Right lobe of liver (tissue), 6 donors: ENCODE results near the gene FAM168A. TPM values are rescaled to one million over a fixed set of nuclear protein-coding genes. Genes with fewer than 3 reads are reported as not detected.

Experiments used
- ATAC-seq, 4 donors: fragments of 200-7000 bp; cut with Tn5 transposase; one replicate each; pipeline ENCODE4 v1.9.1; 2020; ENCODE audit warnings: mild to moderate bottlenecking in 4 of 4, moderate library complexity in 4 of 4
- DNase-seq, 3 donors: peaks; one replicate each; pipeline ENCODE4 v3.0.0-alpha.2; 2020
- H3K27ac ChIP-seq, 3 donors: fragments of 200-600 bp; one replicate each; pipeline ENCODE4 v1.8.0; 2022
- H3K27me3 ChIP-seq, 2 donors: fragments of 200-600 bp; one replicate each; pipeline ENCODE4 v1.8.0; 2022
- H3K36me3 ChIP-seq, 4 donors: fragments of 200-600 bp; sonication (generic) in 1 of 4; one replicate each; pipeline versions ENCODE4 v1.5.1 to v1.8.0; 2017 to 2022; ENCODE audit warnings: control low read depth in 1 of 4
- H3K4me1 ChIP-seq, 4 donors: fragments of 200-600 bp; sonication (generic) in 1 of 4; one replicate each; pipeline versions ENCODE4 v1.5.1 to v1.8.0; 2017 to 2022; ENCODE audit warnings: control low read depth in 1 of 4
- H3K4me3 ChIP-seq, 3 donors: fragments of 200-600 bp; one replicate each; pipeline ENCODE4 v1.8.0; 2022
- H3K9me3 ChIP-seq, 4 donors: fragments of 200-600 bp; sonication (generic) in 1 of 4; one replicate each; pipeline versions ENCODE4 v1.5.1 to v1.8.0; 2017 to 2022; ENCODE audit warnings: control low read depth in 1 of 4
- CTCF ChIP-seq, 4 donors: fragments of 200-600 bp in 3 of 4; fragments of 450-650 bp in 1 of 4; IDR thresholded peaks; one replicate each; pipeline versions ENCODE4 v1.5.1 to v1.8.0; 2016 to 2022; ENCODE audit warnings: antibody characterized with exemption in 4 of 4, mild to moderate bottlenecking in 2 of 4
- POLR2A ChIP-seq: fragments of 450-650 bp; IDR thresholded peaks from one replicate; pipeline ENCODE4 v1.6.1; 2017; ENCODE audit warnings: antibody characterized with exemption, mild to moderate bottlenecking
- WGBS: methylation state at CpG from one replicate; pipeline ENCODE4 v1.1.6; 2018; ENCODE audit warnings: low coverage, low lambda C conversion rate; ENCODE audit not compliant: insufficient coverage; ENCODE audit errors: missing lambda C conversion rate; 5-methylcytosine and 5-hydroxymethylcytosine counted together
- intact Hi-C, 2 donors: fragments of 100-400 bp; cut with DNase I; formaldehyde crosslinking; loops; one replicate each; pipeline versions ENCODE4 v1.11.2 to v1.14.1; 2022
- total RNA-seq, 6 experiments: library from RNA; depleted of rRNA in 2 of 6; stranded (reverse); fragments of >200 nt in 2 of 6; fragmentation: NEBNext Ultra II Directional in 3 of 6; extraction: Animal tissue kit (Norgen Biotek cat#: 25700) in 3 of 6; gene quantifications; one replicate each; pipeline versions ENCODE4 v1.1.0 to v1.2.4, GENCODE V29; 2016 to 2023
- donor health status: DM: no; HTN: yes; CAD: no.
- donor health status: DM: no; HTN: no; CAD: no.
- donor health status: DM: no; HTN: no; CAD: no.
- donor health status: DM: no; HTN: yes; CAD: no.
- donor health status: DM: no; HTN: yes; CAD: no.

Gene FAM168A
- total RNA-seq, 6 experiments from 2014 or later: 13.0 to 21.5 (median 15.9) TPM

GRCh38 chr11:73612601-73613140, 14.8 kb upstream of the FAM168A start:
- Histone ChIP-seq H3K4me1 (no peaks in the 10 kb centered on the region), H3K36me3 (no peaks in the 10 kb centered on the region), H3K27ac (no peak overlapping the region), H3K4me3 (no peak overlapping the region), H3K27me3 (no peaks in the 10 kb centered on the region), H3K9me3 (peaks cover 0 to 3% (median 0%) of the 10 kb centered on the region in 4 donors)
- WGBS: 75% methylated on average over 5 of the region's 5 CpGs
- TF ChIP-seq CTCF (IDR thresholded peaks at IDR 0.05): no peak
- no peak for TF ChIP-seq POLR2A
- DNase-seq: no peak
- no peak for ATAC-seq
- intact Hi-C loops: no loop called here

GRCh38 chr11:73598719-73599379, 937 bp upstream of the FAM168A start:
- peak overlapping the region; percentile 52 to 71 (median 67) for H3K27ac ChIP-seq
- TF ChIP-seq POLR2A (no peak), CTCF (IDR thresholded peaks at IDR 0.05) (no peak)
- DNase-seq (no peak), ATAC-seq (no peak)
- H3K36me3 ChIP-seq: no peaks in the 10 kb centered on the region
- 23% methylated on average over 19 of the region's 20 CpGs for WGBS
- H3K27me3 ChIP-seq: no peaks in the 10 kb centered on the region
- H3K4me1 ChIP-seq: peaks cover 0 to 5% (median 2%) of the 10 kb centered on the region in 4 donors
- H3K4me3 ChIP-seq: peak overlapping the region; percentile 85 to 95 (median 92)
- H3K9me3 ChIP-seq: no peaks in the 10 kb centered on the region
- intact Hi-C loops: no loop called here

- DNase-seq: no peak
- intact Hi-C loops: no loop called here
Observed at GRCh38 chr11:73597336-73597955, 466 bp downstream of the FAM168A start.

GRCh38 chr11:73596547-73596946, 1.4 kb downstream of the FAM168A start:
- Histone ChIP-seq H3K4me3 (no peak overlapping the region), H3K27ac (no peak overlapping the region), H3K27me3 (no peaks in the 10 kb centered on the region), H3K4me1 (peaks cover 0 to 5% (median 2%) of the 10 kb centered on the region in 4 donors), H3K36me3 (no peaks in the 10 kb centered on the region), H3K9me3 (no peaks in the 10 kb centered on the region)
- ATAC-seq (no peak), DNase-seq (no peak)
- WGBS: 90% methylated on average over 2 of the region's 2 CpGs
- TF ChIP-seq POLR2A: no peak
- no peak for TF ChIP-seq CTCF (IDR thresholded peaks at IDR 0.05)
- intact Hi-C loops: no loop called here

More at GRCh38 chr11:73597336-73597955, 466 bp downstream of the FAM168A start:
- no peaks in the 10 kb centered on the region for H3K36me3 ChIP-seq
- peaks cover 0 to 5% (median 2%) of the 10 kb centered on the region in 4 donors for H3K4me1 ChIP-seq
- H3K27me3 ChIP-seq: no peaks in the 10 kb centered on the region
- peak overlapping the region; percentile 56 to 78 (median 67) for H3K27ac ChIP-seq
- no peak for TF ChIP-seq CTCF (IDR thresholded peaks at IDR 0.05)
- no peak for TF ChIP-seq POLR2A
- H3K9me3 ChIP-seq: no peaks in the 10 kb centered on the region
- peak overlapping the region; percentile 85 to 95 (median 92) for H3K4me3 ChIP-seq
- ATAC-seq: no peak
- WGBS: 5% methylated on average over 23 of the region's 27 CpGs
